ENCODE data around the gene SPPL2C. TPM values are rescaled to one million over a fixed set of nuclear protein-coding genes. Genes with fewer than 3 reads are reported as not detected.

The SPPL2C gene
- total and polyA plus RNA-seq, 2 of the 8 experiments (the other 6 are each of a cell fraction or from before 2014, with no cell fraction given): not detected

- H2BK15ac ChIP-seq (ENCODE audit: low read length): no peak overlapping the region
- no peak overlapping the region for H2BK12ac ChIP-seq (ENCODE audit: low read depth, low read length)
- H3K9me3 ChIP-seq (ENCODE audit: insufficient read depth in 2 of 2, low read depth in 1 of 2, low read length in 1 of 2): no peaks in the 10 kb centered on the region
- H3K56ac ChIP-seq (replicated peaks; ENCODE audit: insufficient read length, low read depth, low read length): no peak overlapping the region
- POLR2A ChIA-PET (ENCODE audit: partially characterized antibody): no interaction called here
- no peak for TF ChIP-seq MAFK (IDR thresholded peaks at IDR 0.05; ENCODE audit: low read depth, low read length)
- TF ChIP-seq PHF8 (conservative IDR thresholded peaks at IDR 0.05; ENCODE audit: low read depth, low read length): no peak
- no peak for TF ChIP-seq BACH1 (IDR thresholded peaks at IDR 0.05; ENCODE audit: low read length)
- no peak for TF ChIP-seq ASH2L (IDR thresholded peaks at IDR 0.05; ENCODE audit: low read length)
- no peak for TF ChIP-seq RBBP5 (IDR thresholded peaks at IDR 0.05; ENCODE audit: borderline replicate concordance, low read depth, low read length)
- TF ChIP-seq HDAC6 (IDR thresholded peaks at IDR 0.05; ENCODE audit: low read depth, low read length): no peak
- TF ChIP-seq TAF1 (IDR thresholded peaks at IDR 0.05; ENCODE audit: low read depth, low read length): no peak
- no peak for TF ChIP-seq POLR2AphosphoS5 (IDR thresholded peaks at IDR 0.05; ENCODE audit: low read depth, low read length)
- TF ChIP-seq CBX5 (IDR thresholded peaks at IDR 0.05; ENCODE audit: low read depth, low read length): no peak
- H4K91ac ChIP-seq (replicated peaks; ENCODE audit: insufficient read length, low read length): no peak overlapping the region
- WGBS, 2 experiments (ENCODE audit: extremely low coverage in 1 of 2, insufficient coverage in 1 of 2, insufficient read length in 1 of 2, insufficient replicate concordance in 2 of 2, low coverage in 1 of 2, low lambda C conversion rate in 2 of 2, missing lambda C conversion rate in 1 of 2): 77% methylated on average over 2 of the region's 2 CpGs; no CpG with 5 or more reads in 1 of the 2 experiments
- H3K79me2 ChIP-seq (ENCODE audit: control insufficient read depth in 1 of 2, insufficient read depth in 2 of 2, low read length in 2 of 2): no peaks in the 10 kb centered on the region
- no peaks in the 10 kb centered on the region for H3K36me3 ChIP-seq (ENCODE audit: control insufficient read depth in 2 of 4, insufficient read depth in 4 of 4, low read length in 3 of 4)
- H3K18ac ChIP-seq (ENCODE audit: extremely low read depth, low read length): no peak overlapping the region
- H3K4ac ChIP-seq (replicated peaks; ENCODE audit: insufficient read length, low read depth, low read length): peak overlapping the region; percentile 39
- no peak overlapping the region for H3K9ac ChIP-seq (replicated peaks in 1 of 4; ENCODE audit: extremely low read depth in 1 of 4, low read depth in 3 of 4, low read length in 3 of 4)
- H4K20me1 ChIP-seq (replicated peaks in 1 of 2; ENCODE audit: control insufficient read depth in 1 of 2, insufficient read depth in 2 of 2, low read length in 2 of 2): no peaks in the 10 kb centered on the region
- DNase-seq (ENCODE audit: low read depth in 1 of 2, low spot score in 2 of 2) (no peak), FAIRE-seq (no peak)
- H3K14ac ChIP-seq (ENCODE audit: insufficient read length): no peak overlapping the region
- H4K8ac ChIP-seq (ENCODE audit: extremely low read depth, insufficient read depth, low read length): peak overlapping the region; percentile 68; the same call in 1 of the 2 replicates
- no peak overlapping the region for H3K27ac ChIP-seq (ENCODE audit: low read depth, low read length)
- CTCF ChIA-PET (ENCODE audit: partially characterized antibody): interaction anchor here (0.7 to 2.6 kb wide), 14 partner anchors 9 to 161 kb away, joined by 3 to 12 read pairs (median 4); no protein-coding TSS in a partner anchor
- no peak overlapping the region for H2BK5ac ChIP-seq (ENCODE audit: low read depth, low read length)
- no peak overlapping the region for H3K4me3 ChIP-seq (ENCODE audit: extremely low read depth in 1 of 4, insufficient read depth in 2 of 4, low read depth in 3 of 4, low read length in 4 of 4)
- H3K23me2 ChIP-seq (ENCODE audit: low read depth, low read length): no peaks in the 10 kb centered on the region
- H2AK5ac ChIP-seq (ENCODE audit: low read depth, low read length): no peak overlapping the region
- no peak overlapping the region for H4K5ac ChIP-seq (ENCODE audit: insufficient read length, low read depth, low read length)
- no peak overlapping the region for H2BK120ac ChIP-seq (replicated peaks; ENCODE audit: low read depth, low read length)
- H3K79me1 ChIP-seq (ENCODE audit: low read depth, low read length): no peaks in the 10 kb centered on the region
- H3K4me1 ChIP-seq (replicated peaks in 1 of 4; ENCODE audit: control insufficient read depth in 3 of 4, insufficient read depth in 4 of 4, low read length in 3 of 4): peaks cover 0 to 6% (median 2%) of the 10 kb centered on the region in 4 experiments; a peak in 4 of 7 replicates
- H2BK20ac ChIP-seq (ENCODE audit: low read length): no peak overlapping the region
- H2AFZ ChIP-seq (ENCODE audit: low read length): no peak overlapping the region
- no peak overlapping the region for H3K4me2 ChIP-seq (ENCODE audit: insufficient read depth in 1 of 2, low read depth in 2 of 2, low read length in 2 of 2)
- peaks cover 0 to 12% (median 1%) of the 10 kb centered on the region in 4 experiments; a peak in 3 of 7 replicates for H3K27me3 ChIP-seq (replicated peaks in 1 of 4; ENCODE audit: control insufficient read depth in 3 of 4, extremely low read depth in 1 of 4, insufficient read depth in 3 of 4, low read length in 3 of 4)
- no peak overlapping the region for H3K23ac ChIP-seq (ENCODE audit: insufficient read length)
These were observed 43.9 kb upstream of the SPPL2C start for GRCh38 chr17:45800816-45801215.

Data from H1 (cell line).